ENCODE data around the gene ALOX15. TPM values are rescaled to one million over a fixed set of nuclear protein-coding genes. Genes with fewer than 3 reads are reported as not detected.

Gene ALOX15
- total RNA-seq, 1 experiment from 2014 or later, result 0.38 TPM

DNA sequence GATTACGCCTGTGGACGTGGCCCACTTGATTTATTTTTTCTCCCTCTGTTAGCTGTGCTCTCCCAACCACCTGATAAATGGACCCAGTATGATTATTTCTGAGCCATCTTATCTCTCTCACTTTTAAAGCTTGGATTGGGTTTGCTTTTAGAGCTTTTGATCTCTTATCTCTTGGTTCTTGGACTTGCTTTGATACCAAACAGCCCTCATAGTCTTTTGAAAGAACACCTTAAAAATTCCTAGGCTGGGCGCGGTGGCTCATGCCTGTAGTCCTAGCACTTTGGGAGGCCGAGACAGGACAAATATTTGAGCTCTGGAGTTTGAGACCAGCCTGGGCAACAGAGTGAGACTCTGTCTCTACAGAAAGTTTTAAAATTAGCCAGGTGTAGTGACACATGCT, 31.3 kb downstream of the ALOX15 start:
- no peaks in the 10 kb centered on the region for H3K4me1 Mint-ChIP-seq (ENCODE audit: low read depth, unreplicated experiment)
- DNase-seq, result no peak

DNA sequence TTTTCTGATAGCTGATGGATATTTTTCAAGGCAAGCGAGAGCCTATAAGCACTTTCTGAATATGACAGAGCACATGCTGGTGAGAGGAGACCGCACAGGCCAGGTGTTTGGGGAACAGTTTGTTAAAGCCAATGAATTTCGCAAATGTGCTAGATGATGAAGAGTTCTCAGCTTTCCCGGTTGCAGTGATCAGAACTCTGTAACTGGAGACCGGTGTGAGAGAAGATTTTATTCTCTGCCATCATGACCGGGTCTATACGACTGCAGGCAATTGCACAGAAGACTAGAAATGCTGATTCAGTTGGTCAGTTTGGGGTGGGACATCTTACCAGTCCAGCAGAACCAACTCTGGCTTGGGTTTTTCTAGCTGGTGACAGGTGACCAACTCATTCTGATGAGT, 31.7 kb downstream of the ALOX15 start:
- Mint-ChIP-seq H3K27me3 (ENCODE audit: unreplicated experiment) (peaks cover 50% of the 10 kb centered on the region), H3K4me3 (ENCODE audit: low read depth, unreplicated experiment) (no peak overlapping the region), H3K36me3 (ENCODE audit: insufficient read depth, unreplicated experiment) (no peaks in the 10 kb centered on the region), H3K9me3 (ENCODE audit: low read depth, unreplicated experiment) (no peaks in the 10 kb centered on the region), H3K4me1 (ENCODE audit: low read depth, unreplicated experiment) (no peaks in the 10 kb centered on the region), H3K27ac (ENCODE audit: unreplicated experiment) (no peak overlapping the region)
- no peak for DNase-seq
- intact Hi-C loops (cut with micrococcal nuclease; ENCODE audit: unreplicated experiment), result no loop called here
- BruUV-seq (replicated peaks), result no TSS peak
- CTCF ChIA-PET, result interaction anchor here (0.7 kb wide), 1 partner anchor 89 kb away, joined by 3 read pairs; no protein-coding TSS in a partner anchor
- TF ChIP-seq, protein P1, sequence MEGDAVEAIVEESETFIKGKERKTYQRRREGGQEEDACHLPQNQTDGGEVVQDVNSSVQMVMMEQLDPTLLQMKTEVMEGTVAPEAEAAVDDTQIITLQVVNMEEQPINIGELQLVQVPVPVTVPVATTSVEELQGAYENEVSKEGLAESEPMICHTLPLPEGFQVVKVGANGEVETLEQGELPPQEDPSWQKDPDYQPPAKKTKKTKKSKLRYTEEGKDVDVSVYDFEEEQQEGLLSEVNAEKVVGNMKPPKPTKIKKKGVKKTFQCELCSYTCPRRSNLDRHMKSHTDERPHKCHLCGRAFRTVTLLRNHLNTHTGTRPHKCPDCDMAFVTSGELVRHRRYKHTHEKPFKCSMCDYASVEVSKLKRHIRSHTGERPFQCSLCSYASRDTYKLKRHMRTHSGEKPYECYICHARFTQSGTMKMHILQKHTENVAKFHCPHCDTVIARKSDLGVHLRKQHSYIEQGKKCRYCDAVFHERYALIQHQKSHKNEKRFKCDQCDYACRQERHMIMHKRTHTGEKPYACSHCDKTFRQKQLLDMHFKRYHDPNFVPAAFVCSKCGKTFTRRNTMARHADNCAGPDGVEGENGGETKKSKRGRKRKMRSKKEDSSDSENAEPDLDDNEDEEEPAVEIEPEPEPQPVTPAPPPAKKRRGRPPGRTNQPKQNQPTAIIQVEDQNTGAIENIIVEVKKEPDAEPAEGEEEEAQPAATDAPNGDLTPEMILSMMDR (IDR thresholded peaks at IDR 0.05; ENCODE audit: unreplicated experiment), result no peak

More for the DNA sequence above, 31.3 kb downstream of the ALOX15 start:
- Mint-ChIP-seq H3K27ac (ENCODE audit: unreplicated experiment) (no peak overlapping the region), H3K4me3 (ENCODE audit: low read depth, unreplicated experiment) (no peak overlapping the region), H3K36me3 (ENCODE audit: insufficient read depth, unreplicated experiment) (no peaks in the 10 kb centered on the region), H3K9me3 (ENCODE audit: low read depth, unreplicated experiment) (no peaks in the 10 kb centered on the region), H3K27me3 (ENCODE audit: unreplicated experiment) (peaks cover 50% of the 10 kb centered on the region)
- TF ChIP-seq, protein P1 (IDR thresholded peaks at IDR 0.05; ENCODE audit: unreplicated experiment), result no peak
- CTCF ChIA-PET, result interaction anchor here (0.7 kb wide), 1 partner anchor 89 kb away, joined by 3 read pairs; no protein-coding TSS in a partner anchor
- no TSS peak for BruUV-seq (replicated peaks)
- intact Hi-C loops (cut with micrococcal nuclease; ENCODE audit: unreplicated experiment), result no loop called here

DNA sequence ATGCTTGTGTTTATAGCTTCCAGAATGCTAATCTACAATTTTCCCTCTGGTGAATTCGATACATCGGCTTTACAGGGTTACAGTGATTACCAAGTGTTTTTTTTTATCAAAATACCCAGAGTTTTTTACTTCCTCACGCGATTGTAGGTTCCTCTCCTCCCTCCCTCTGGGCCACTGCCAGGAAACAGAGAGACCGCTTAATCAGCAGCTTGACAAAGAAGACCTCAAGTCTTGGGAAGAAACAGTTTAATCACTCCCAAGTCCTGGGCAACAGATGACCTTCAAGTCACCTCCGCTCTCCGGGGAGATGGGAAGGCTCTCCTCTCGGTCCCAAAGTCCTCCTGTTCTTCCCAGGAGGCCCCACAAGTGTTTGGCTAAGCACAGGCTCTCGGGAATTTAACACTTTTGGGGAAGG, 33.7 kb downstream of the ALOX15 start:
- TF ChIP-seq, protein P1 (IDR thresholded peaks at IDR 0.05; ENCODE audit: unreplicated experiment), result no peak
- Mint-ChIP-seq H3K4me3 (ENCODE audit: low read depth, unreplicated experiment) (no peak overlapping the region), H3K9me3 (ENCODE audit: low read depth, unreplicated experiment) (no peaks in the 10 kb centered on the region), H3K27ac (ENCODE audit: unreplicated experiment) (no peak overlapping the region), H3K4me1 (ENCODE audit: low read depth, unreplicated experiment) (no peaks in the 10 kb centered on the region), H3K27me3 (ENCODE audit: unreplicated experiment) (peaks cover 70% of the 10 kb centered on the region), H3K36me3 (ENCODE audit: insufficient read depth, unreplicated experiment) (no peaks in the 10 kb centered on the region)
- intact Hi-C loops (cut with micrococcal nuclease; ENCODE audit: unreplicated experiment), result no loop called here
- no TSS peak for BruUV-seq (replicated peaks)
- DNase-seq, result no peak
- CTCF ChIA-PET, result no interaction called here

DNA sequence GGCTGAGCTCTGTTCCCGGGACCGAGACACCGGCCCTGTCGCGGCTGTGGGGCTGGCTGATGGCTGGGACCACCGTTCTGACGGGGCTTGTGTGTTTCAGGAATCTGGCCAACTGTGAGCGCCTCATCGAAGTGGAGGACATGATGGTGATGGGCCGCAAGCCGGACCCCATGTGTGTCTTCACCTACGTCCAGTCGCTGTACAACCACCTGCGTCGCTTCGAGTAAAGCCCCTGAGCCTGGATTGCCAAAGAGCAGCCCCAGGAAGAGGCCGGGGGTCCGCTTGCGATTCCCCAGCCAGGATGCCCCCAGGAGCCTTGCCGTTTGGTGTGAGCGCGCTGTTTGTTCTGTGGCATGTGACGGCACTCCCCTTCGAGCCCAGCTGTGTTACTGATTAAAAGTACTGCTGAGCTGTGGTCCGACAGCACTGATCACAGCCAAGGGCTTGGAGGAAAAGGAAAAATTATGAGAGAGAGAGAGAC, 34.2 kb downstream of the ALOX15 start:
- no peak for DNase-seq
- CTCF ChIA-PET, result no interaction called here
- Mint-ChIP-seq H3K36me3 (ENCODE audit: insufficient read depth, unreplicated experiment) (no peaks in the 10 kb centered on the region), H3K9me3 (ENCODE audit: low read depth, unreplicated experiment) (no peaks in the 10 kb centered on the region), H3K27ac (ENCODE audit: unreplicated experiment) (no peak overlapping the region), H3K4me1 (ENCODE audit: low read depth, unreplicated experiment) (no peaks in the 10 kb centered on the region), H3K27me3 (ENCODE audit: unreplicated experiment) (peaks cover 73% of the 10 kb centered on the region), H3K4me3 (ENCODE audit: low read depth, unreplicated experiment) (no peak overlapping the region)
- intact Hi-C loops (cut with micrococcal nuclease; ENCODE audit: unreplicated experiment), result no loop called here
- BruUV-seq (replicated peaks), result no TSS peak
- TF ChIP-seq, protein P1 (IDR thresholded peaks at IDR 0.05; ENCODE audit: unreplicated experiment), result no peak
